ENCODE results near the gene LDLRAD3. TPM values are rescaled to one million over a fixed set of nuclear protein-coding genes. Genes with fewer than 3 reads are reported as not detected.

LDLRAD3 gene
- total RNA-seq, 2 experiments from 2014 or later: not detected

DNA sequence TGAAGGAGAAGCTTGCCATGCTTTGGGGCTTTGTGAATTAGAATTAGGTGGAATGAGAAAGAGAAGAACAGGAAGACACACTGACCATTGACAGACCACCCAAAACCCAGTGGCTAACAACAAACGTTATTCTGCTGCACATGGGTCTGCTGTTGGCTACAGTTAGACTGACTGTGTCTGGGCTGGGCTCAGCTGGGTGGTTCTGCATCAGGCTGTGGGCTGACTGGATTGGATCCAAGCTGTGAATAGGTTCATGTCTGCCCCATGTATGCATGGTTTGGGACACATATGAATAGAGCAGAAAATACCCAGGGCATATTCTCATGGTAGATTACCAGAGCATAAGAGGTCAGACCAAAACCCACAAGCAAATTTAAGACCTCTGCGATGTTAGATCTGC is 11.7 kb upstream of the LDLRAD3 start:
- no peaks in the 10 kb centered on the region for H3K9me3 ChIP-seq (ENCODE audit: low read length)
- no peak overlapping the region for H3K27ac ChIP-seq (ENCODE audit: low read depth, low read length, poor library complexity, severe bottlenecking)
- no TSS peak for BruUV-seq (replicated peaks)
- no peaks in the 10 kb centered on the region for H3K9me2 ChIP-seq (ENCODE audit: insufficient read depth, low read length)
- intact Hi-C loops (cut with micrococcal nuclease; ENCODE audit: unreplicated experiment): no loop called here
- no peaks in the 10 kb centered on the region for H4K20me1 ChIP-seq (ENCODE audit: insufficient read depth, low read length)
- POLR2A ChIA-PET: no interaction called here
- no peak overlapping the region for H2AFZ ChIP-seq (ENCODE audit: low read length)
- no peaks in the 10 kb centered on the region for H3K4me1 ChIP-seq (ENCODE audit: insufficient read depth, low read length, poor library complexity, severe bottlenecking)
- no peaks in the 10 kb centered on the region for H3K36me3 ChIP-seq (ENCODE audit: insufficient read depth, low read length)
- no peak for DNase-seq (ENCODE audit: low spot score)
- no peak overlapping the region for H3K4me3 ChIP-seq (ENCODE audit: low read depth, low read length, poor library complexity, severe bottlenecking)
- TF ChIP-seq, protein P1, sequence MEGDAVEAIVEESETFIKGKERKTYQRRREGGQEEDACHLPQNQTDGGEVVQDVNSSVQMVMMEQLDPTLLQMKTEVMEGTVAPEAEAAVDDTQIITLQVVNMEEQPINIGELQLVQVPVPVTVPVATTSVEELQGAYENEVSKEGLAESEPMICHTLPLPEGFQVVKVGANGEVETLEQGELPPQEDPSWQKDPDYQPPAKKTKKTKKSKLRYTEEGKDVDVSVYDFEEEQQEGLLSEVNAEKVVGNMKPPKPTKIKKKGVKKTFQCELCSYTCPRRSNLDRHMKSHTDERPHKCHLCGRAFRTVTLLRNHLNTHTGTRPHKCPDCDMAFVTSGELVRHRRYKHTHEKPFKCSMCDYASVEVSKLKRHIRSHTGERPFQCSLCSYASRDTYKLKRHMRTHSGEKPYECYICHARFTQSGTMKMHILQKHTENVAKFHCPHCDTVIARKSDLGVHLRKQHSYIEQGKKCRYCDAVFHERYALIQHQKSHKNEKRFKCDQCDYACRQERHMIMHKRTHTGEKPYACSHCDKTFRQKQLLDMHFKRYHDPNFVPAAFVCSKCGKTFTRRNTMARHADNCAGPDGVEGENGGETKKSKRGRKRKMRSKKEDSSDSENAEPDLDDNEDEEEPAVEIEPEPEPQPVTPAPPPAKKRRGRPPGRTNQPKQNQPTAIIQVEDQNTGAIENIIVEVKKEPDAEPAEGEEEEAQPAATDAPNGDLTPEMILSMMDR (conservative IDR thresholded peaks at IDR 0.05; ENCODE audit: low read length): no peak
- no peak for TF ChIP-seq EZH2phosphoT487 (IDR thresholded peaks at IDR 0.05; ENCODE audit: borderline replicate concordance, low read depth, low read length)
- H3K4me2 ChIP-seq (ENCODE audit: low read length): no peak overlapping the region
- no peaks in the 10 kb centered on the region for H3K79me2 ChIP-seq (ENCODE audit: insufficient read depth, low read depth, low read length)
- CTCF ChIA-PET (ENCODE audit: unreplicated experiment): no interaction called here

DNA sequence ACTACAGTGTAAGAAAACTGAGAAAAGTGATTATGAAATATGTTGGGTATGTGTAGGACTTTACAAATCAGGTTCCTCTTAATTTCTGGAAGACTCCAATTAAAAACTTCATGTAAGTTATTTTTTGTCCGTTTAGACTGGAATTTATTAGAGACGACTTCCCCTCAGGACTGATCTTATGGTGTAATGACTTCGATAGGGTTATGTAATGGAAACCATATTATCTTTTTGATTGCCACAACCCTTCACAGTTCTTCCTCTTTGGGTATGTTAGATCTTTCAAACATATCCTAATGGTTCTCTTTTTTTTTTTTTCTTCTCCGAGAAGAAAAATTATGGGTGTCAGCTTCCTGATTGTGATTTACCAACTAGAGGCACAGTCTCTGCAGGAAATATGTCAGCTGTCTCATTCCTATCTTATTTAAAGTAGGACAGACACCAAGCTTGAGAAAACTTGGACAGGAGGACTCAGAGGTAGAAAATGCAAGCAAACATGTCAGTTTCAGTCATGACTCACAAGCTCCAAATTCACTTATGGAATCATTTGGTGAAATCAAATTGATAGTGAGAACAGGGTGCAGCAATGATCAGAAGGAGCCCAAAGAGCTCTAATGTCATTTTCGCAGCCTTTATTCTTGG is 11.1 kb upstream of the LDLRAD3 start:
- H3K4me2 ChIP-seq (ENCODE audit: low read length): no peak overlapping the region
- CTCF ChIA-PET (ENCODE audit: unreplicated experiment): no interaction called here

DNA sequence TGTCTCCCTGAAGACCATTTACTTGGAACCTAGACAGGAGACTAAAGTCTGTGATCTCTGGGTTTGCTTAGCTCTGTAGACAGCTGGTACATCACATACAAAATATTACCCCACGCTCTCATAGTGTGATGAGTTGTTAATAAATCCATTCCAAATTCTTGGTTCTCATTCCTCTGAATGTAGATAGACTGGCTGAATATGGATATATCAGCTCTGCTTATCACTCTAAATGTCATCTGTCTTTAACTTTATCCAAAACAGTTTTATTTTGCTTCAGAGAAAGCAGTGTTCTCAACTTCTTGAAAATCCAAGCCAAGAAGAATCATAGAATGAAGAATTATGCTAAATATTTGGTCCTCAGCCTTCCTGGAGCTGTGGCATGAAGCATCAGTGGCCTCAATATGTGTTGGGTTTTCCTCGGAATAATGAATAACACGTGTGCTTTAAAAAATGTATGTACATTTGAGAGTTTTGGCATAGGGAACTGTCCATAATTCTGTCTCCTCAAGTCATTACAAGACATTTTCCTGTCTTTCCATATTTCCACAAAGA is 10.5 kb upstream of the LDLRAD3 start:
- H3K9me3 ChIP-seq (ENCODE audit: low read length): no peaks in the 10 kb centered on the region
- BruUV-seq (replicated peaks): no TSS peak
- H3K4me2 ChIP-seq (ENCODE audit: low read length): no peak overlapping the region
- H3K79me2 ChIP-seq (ENCODE audit: insufficient read depth, low read depth, low read length): no peaks in the 10 kb centered on the region
- H4K20me1 ChIP-seq (ENCODE audit: insufficient read depth, low read length): no peaks in the 10 kb centered on the region
- no peaks in the 10 kb centered on the region for H3K4me1 ChIP-seq (ENCODE audit: insufficient read depth, low read length, poor library complexity, severe bottlenecking)
- no peak overlapping the region for H2AFZ ChIP-seq (ENCODE audit: low read length)
- no peaks in the 10 kb centered on the region for H3K36me3 ChIP-seq (ENCODE audit: insufficient read depth, low read length)
- TF ChIP-seq, protein P1 (conservative IDR thresholded peaks at IDR 0.05; ENCODE audit: low read length): no peak
- no peak for TF ChIP-seq EZH2phosphoT487 (IDR thresholded peaks at IDR 0.05; ENCODE audit: borderline replicate concordance, low read depth, low read length)
- POLR2A ChIA-PET: no interaction called here
- intact Hi-C loops (cut with micrococcal nuclease; ENCODE audit: unreplicated experiment): no loop called here
- H3K27ac ChIP-seq (ENCODE audit: low read depth, low read length, poor library complexity, severe bottlenecking): no peak overlapping the region
- H3K4me3 ChIP-seq (ENCODE audit: low read depth, low read length, poor library complexity, severe bottlenecking): no peak overlapping the region
- no peak for DNase-seq (ENCODE audit: low spot score)
- CTCF ChIA-PET (ENCODE audit: unreplicated experiment): no interaction called here
- no peaks in the 10 kb centered on the region for H3K9me2 ChIP-seq (ENCODE audit: insufficient read depth, low read length)

More for the DNA sequence above, 11.1 kb upstream of the LDLRAD3 start:
- H3K9me2 ChIP-seq (ENCODE audit: insufficient read depth, low read length): no peaks in the 10 kb centered on the region
- H4K20me1 ChIP-seq (ENCODE audit: insufficient read depth, low read length): no peaks in the 10 kb centered on the region
- H3K4me1 ChIP-seq (ENCODE audit: insufficient read depth, low read length, poor library complexity, severe bottlenecking): no peaks in the 10 kb centered on the region
- no peaks in the 10 kb centered on the region for H3K79me2 ChIP-seq (ENCODE audit: insufficient read depth, low read depth, low read length)
- POLR2A ChIA-PET: no interaction called here
- TF ChIP-seq EZH2phosphoT487 (IDR thresholded peaks at IDR 0.05; ENCODE audit: borderline replicate concordance, low read depth, low read length): no peak
- TF ChIP-seq, protein P1 (conservative IDR thresholded peaks at IDR 0.05; ENCODE audit: low read length): no peak
- no peak overlapping the region for H3K27ac ChIP-seq (ENCODE audit: low read depth, low read length, poor library complexity, severe bottlenecking)
- no TSS peak for BruUV-seq (replicated peaks)
- no peaks in the 10 kb centered on the region for H3K9me3 ChIP-seq (ENCODE audit: low read length)
- intact Hi-C loops (cut with micrococcal nuclease; ENCODE audit: unreplicated experiment): no loop called here
- H2AFZ ChIP-seq (ENCODE audit: low read length): no peak overlapping the region
- no peak overlapping the region for H3K4me3 ChIP-seq (ENCODE audit: low read depth, low read length, poor library complexity, severe bottlenecking)
- no peak for DNase-seq (ENCODE audit: low spot score)
- no peaks in the 10 kb centered on the region for H3K36me3 ChIP-seq (ENCODE audit: insufficient read depth, low read length)
